Small intestine (tissue), 7 donors: ENCODE measurements around the gene TUFM. TPM values are rescaled to one million over a fixed set of nuclear protein-coding genes. Genes with fewer than 3 reads are reported as not detected.

Experiments
- DNase-seq, 2 donors: peaks; one replicate each; pipeline versions ENCODE4 v3.0.0 to v3.0.0-alpha.2; 2013
- FAIRE-seq: peaks from 2 replicates; lab custom pipeline; 2012; peaks lifted over from hg19 to GRCh38; lab: Jason Lieb, UNC
- H3K27ac ChIP-seq, 3 donors: one replicate each; pipeline ENCODE4 v1.5.1; 2013; ENCODE audit warnings: low read length in 2 of 3, mild to moderate bottlenecking in 2 of 3, control low read depth in 1 of 3, inconsistent platforms in 1 of 3, low read depth in 1 of 3, moderate library complexity in 1 of 3
- H3K27me3 ChIP-seq, 3 donors: one replicate each; pipeline ENCODE4 v1.6.1; 2013; ENCODE audit warnings: low read length in 3 of 3, inconsistent platforms in 1 of 3; ENCODE audit not compliant: control insufficient read depth in 3 of 3, insufficient read depth in 3 of 3
- H3K36me3 ChIP-seq, 3 donors: one replicate each; pipeline ENCODE4 v1.6.1; 2013; ENCODE audit warnings: low read length in 3 of 3, inconsistent platforms in 1 of 3, low read depth in 1 of 3, mild to moderate bottlenecking in 1 of 3, moderate library complexity in 1 of 3; ENCODE audit not compliant: control insufficient read depth in 3 of 3, insufficient read depth in 2 of 3
- H3K4me1 ChIP-seq, 3 donors: one replicate each; pipeline ENCODE4 v1.6.1; 2013; ENCODE audit warnings: low read length in 2 of 3, inconsistent platforms in 1 of 3, low read depth in 1 of 3, mild to moderate bottlenecking in 1 of 3, moderate library complexity in 1 of 3; ENCODE audit not compliant: control insufficient read depth in 3 of 3, insufficient read depth in 2 of 3
- H3K4me3 ChIP-seq, 3 donors: one replicate each; pipeline ENCODE4 v1.5.1; 2013; ENCODE audit warnings: low read length in 3 of 3, control low read depth in 1 of 3, inconsistent platforms in 1 of 3, low read depth in 1 of 3, mild to moderate bottlenecking in 1 of 3, moderate library complexity in 1 of 3
- H3K9me3 ChIP-seq, 2 donors: one replicate each; pipeline ENCODE4 v1.6.1; 2013; ENCODE audit warnings: low read depth in 1 of 2, low read length in 1 of 2; ENCODE audit not compliant: control insufficient read depth in 2 of 2, insufficient read depth in 1 of 2
- WGBS, 3 donors: extraction: QIAGEN DNeasy Blood & Tissue Kit; methylation state at CpG; one replicate each; pipeline ENCODE4 v1.1.7; 2013; 5-methylcytosine and 5-hydroxymethylcytosine counted together
- polyA plus RNA-seq, 4 donors: library from polyadenylated mRNA; stranded (reverse) in 3 of 4; unstranded in 1 of 4; fragments of 200-250 nt in 3 of 4; fragments of 120-200 nt in 1 of 4; gene quantifications; one replicate each; pipeline versions ENCODE4 v1.2.1 to v1.2.3, GENCODE V29; 2013
- donor health status: healthy with polysubstance abuse.
- donor health status: control.
- donor health status: control.
- donor health status: Bipolar disorder and iron deficiency.
- donor health status: healthy.

TUFM gene
- polyA plus RNA-seq, 4 donors: 145 to 293 (median 212) TPM

DNA sequence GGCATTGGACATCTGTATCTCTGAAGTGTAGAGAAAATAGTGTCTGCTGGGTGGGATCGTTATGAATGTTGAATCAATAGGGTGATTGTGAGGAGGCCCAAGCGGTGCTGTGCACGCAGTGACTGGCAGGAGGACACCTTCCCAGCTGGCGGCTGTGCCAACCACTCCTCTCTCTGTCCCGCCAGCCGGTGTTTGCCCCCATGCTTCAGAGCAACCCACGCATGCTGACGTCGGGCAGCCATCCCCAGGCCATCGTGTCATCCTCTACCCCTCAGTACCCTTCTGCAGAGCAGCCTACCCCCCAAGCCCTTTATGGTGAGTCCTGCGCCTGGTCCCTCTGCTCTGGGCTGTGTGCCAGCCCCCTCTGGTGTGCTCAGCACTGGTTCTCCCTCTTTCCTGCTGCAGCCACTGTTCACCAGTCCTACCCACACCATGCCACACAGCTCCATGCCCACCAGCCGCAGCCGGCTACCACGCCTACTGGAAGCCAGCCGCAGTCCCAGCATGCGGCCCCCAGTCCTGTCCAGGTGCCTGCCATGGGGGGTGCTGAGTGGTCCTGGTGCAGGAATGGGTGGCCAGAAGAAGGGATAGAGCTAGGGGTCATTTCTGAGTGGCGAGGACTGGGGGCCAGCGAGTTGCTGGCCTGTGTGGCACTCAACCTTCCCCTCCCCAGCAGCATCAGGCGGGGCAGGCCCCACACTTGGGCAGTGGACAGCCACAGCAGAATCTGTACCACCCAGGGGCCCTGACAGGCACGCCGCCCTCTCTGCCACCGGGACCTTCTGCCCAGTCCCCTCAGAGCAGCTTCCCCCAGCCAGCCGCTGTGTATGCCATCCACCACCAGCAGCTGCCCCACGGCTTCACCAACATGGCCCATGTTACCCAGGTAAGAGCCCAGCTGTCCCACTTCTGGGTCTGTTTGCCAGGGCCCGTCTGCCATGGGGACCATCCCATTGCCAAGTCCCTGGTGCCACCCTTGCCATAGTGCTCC is 11.0 kb downstream of the TUFM start:
- 91 to 95% (median 95%) methylated on average over 21 to 25 of the region's 25 CpGs for WGBS, 3 donors
- no peak overlapping the region for H3K27ac ChIP-seq
- H3K9me3 ChIP-seq: no peaks in the 10 kb centered on the region
- H3K27me3 ChIP-seq: no peaks in the 10 kb centered on the region
- H3K4me1 ChIP-seq: no peaks in the 10 kb centered on the region
- DNase-seq (no peak), FAIRE-seq (no peak)
- peaks cover 42 to 81% (median 46%) of the 10 kb centered on the region in 3 donors for H3K36me3 ChIP-seq
- no peak overlapping the region for H3K4me3 ChIP-seq

GRCh38 chr16:28834349-28834748 is 11.8 kb downstream of the TUFM start:
- no peak overlapping the region for H3K4me3 ChIP-seq
- peaks cover 43 to 87% (median 52%) of the 10 kb centered on the region in 3 donors for H3K36me3 ChIP-seq
- H3K27me3 ChIP-seq: no peaks in the 10 kb centered on the region
- no peaks in the 10 kb centered on the region for H3K9me3 ChIP-seq
- DNase-seq (no peak), FAIRE-seq (no peak)
- H3K4me1 ChIP-seq: no peaks in the 10 kb centered on the region
- no peak overlapping the region for H3K27ac ChIP-seq
- 89 to 100% (median 98%) methylated on average over 6 to 14 of the region's 14 CpGs for WGBS, 3 donors

DNA sequence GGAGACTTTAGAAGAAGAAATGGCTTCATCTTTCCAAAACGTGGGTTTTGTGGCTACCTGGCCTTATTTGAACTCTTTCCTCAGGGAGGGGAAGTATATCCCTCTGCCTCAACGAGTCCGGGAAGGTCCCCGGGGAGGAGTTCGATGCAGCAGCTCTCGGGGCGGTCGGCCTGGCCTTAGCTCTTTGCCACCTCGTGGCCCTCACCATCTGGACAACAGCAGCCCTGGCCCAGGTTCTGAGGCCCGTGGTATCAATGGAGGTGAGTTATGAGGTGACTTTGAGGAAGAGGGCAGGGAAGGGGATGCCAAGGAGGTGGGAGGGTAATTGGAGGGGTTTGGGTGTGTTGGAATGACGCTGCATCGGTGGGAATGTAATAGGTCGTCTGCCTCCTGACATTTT is 15.6 kb downstream of the TUFM start:
- Histone ChIP-seq H3K36me3 (peaks cover 31 to 88% (median 53%) of the 10 kb centered on the region in 3 donors), H3K27ac (no peak overlapping the region), H3K4me1 (peaks cover 0 to 2% (median 0%) of the 10 kb centered on the region in 3 donors), H3K4me3 (no peak overlapping the region), H3K9me3 (no peaks in the 10 kb centered on the region), H3K27me3 (no peaks in the 10 kb centered on the region)
- FAIRE-seq (no peak), DNase-seq (no peak)
- 89 to 91% (median 90%) methylated on average over 13 of the region's 13 CpGs for WGBS, 3 donors

DNA sequence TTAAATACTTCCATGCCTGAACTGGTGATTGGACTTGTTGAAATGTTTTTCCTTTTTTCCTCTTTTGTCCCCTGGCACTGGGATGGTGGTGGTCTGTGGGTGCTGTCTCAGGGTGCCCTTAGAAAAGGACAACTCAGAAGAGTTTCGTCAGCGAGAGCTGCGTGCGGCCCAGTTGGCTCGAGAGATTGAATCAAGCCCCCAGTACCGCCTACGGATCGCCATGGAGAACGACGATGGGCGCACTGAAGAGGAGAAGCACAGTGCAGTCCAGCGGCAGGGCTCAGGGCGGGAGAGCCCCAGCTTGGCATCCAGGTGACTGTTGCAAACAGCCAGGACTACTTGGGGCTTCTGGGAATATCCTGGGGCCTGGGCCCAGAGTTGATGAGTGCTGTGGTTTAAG is 16.4 kb downstream of the TUFM start:
- WGBS, 3 donors: 95 to 96% (median 96%) methylated on average over 13 of the region's 13 CpGs
- peaks cover 23 to 87% (median 51%) of the 10 kb centered on the region in 3 donors for H3K36me3 ChIP-seq
- peaks cover 0 to 10% (median 0%) of the 10 kb centered on the region in 3 donors for H3K4me1 ChIP-seq
- no peaks in the 10 kb centered on the region for H3K27me3 ChIP-seq
- FAIRE-seq (no peak), DNase-seq (no peak)
- no peak overlapping the region for H3K27ac ChIP-seq
- H3K4me3 ChIP-seq: no peak overlapping the region
- H3K9me3 ChIP-seq: no peaks in the 10 kb centered on the region

DNA sequence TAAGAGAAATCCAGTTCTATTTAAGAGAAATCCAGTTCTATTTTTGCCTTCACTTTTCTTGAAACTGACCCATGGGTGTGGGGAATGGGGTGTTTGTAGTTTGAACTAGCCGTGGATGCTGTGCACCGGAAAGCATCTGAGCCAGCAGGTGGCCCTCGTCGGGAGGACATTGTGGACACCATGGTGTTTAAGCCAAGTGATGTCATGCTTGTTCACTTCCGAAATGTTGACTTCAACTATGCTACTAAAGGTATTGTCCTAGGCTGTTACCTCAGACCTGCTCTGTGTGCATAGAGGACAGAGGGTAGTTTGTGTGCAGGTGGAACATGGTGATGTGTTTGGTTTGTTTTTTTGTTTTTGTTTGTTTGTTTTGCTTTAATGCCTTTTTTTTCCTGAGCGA is 20.0 kb downstream of the TUFM start:
- Histone ChIP-seq H3K27me3 (no peaks in the 10 kb centered on the region), H3K36me3 (peaks cover 4 to 59% (median 28%) of the 10 kb centered on the region in 3 donors), H3K4me3 (no peak overlapping the region), H3K9me3 (peaks cover 0 to under 1% of the 10 kb centered on the region in 2 donors), H3K4me1 (peaks cover 0 to 15% (median 0%) of the 10 kb centered on the region in 3 donors), H3K27ac (no peak overlapping the region)
- WGBS, 3 donors: 59 to 73% (median 64%) methylated on average over 6 of the region's 6 CpGs
- FAIRE-seq (no peak), DNase-seq (no peak)

GRCh38 chr16:28824717-28824973 is 21.5 kb downstream of the TUFM start:
- FAIRE-seq (no peak), DNase-seq (no peak)
- H3K4me1 ChIP-seq: peaks cover 0 to 15% (median 2%) of the 10 kb centered on the region in 3 donors
- H3K27me3 ChIP-seq: no peaks in the 10 kb centered on the region
- peak overlapping the region; percentile 67 to 100 (median 99) for H3K4me3 ChIP-seq
- peak overlapping the region; percentile 96 to 100 (median 98) for H3K27ac ChIP-seq
- H3K36me3 ChIP-seq: peaks cover 0 to 53% (median 17%) of the 10 kb centered on the region in 3 donors
- 26 to 32% (median 27%) methylated on average over 5 of the region's 5 CpGs for WGBS, 3 donors
- H3K9me3 ChIP-seq: peaks cover 0 to 12% of the 10 kb centered on the region in 2 donors

- Histone ChIP-seq H3K9me3 (peaks cover 0 to 15% of the 10 kb centered on the region in 2 donors), H3K4me1 (peaks cover 0 to 15% (median 2%) of the 10 kb centered on the region in 3 donors), H3K4me3 (peak overlapping the region; percentile 67 to 100 (median 99)), H3K36me3 (peaks cover 0 to 50% (median 15%) of the 10 kb centered on the region in 3 donors), H3K27ac (peak overlapping the region; percentile 96 to 100 (median 98)), H3K27me3 (no peaks in the 10 kb centered on the region)
- no peak for FAIRE-seq
- DNase-seq: peak; percentile 90 to 98
- 0% methylated on average over 52 to 60 of the region's 60 CpGs for WGBS, 3 donors
These were observed 22.1 kb downstream of the TUFM start for GRCh38 chr16:28823873-28824716.

DNA sequence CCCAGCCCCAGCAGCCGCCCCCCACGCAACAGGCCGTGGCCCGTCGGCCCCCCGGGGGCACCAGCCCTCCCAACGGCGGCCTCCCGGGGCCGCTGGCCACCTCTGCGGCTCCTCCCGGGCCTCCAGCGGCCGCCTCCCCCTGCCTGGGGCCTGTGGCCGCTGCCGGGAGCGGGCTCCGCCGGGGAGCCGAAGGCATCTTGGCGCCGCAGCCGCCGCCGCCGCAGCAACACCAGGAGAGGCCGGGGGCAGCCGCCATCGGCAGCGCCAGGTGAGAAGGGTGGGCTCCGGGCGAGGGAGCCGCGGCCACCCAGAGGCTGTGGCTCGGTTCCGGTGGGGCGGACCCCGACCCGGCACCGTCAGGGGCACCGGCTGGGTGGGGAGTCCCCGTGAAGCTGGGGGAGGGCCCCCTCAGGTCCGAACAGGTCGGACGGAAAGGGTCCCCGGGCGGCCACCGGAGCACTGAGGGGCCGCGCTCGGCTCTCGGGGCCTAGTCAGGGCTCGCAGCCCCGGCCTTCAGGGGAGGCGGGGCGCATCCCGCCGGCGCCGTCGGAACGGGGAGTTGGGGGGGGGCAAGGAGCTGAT is 22.8 kb downstream of the TUFM start:
- 0 to 1% (median 1%) methylated on average over 25 to 62 of the region's 62 CpGs for WGBS, 3 donors
- peaks cover 0 to 44% (median 15%) of the 10 kb centered on the region in 3 donors for H3K36me3 ChIP-seq
- peaks cover 0 to 15% of the 10 kb centered on the region in 2 donors for H3K9me3 ChIP-seq
- peak overlapping the region; percentile 96 to 100 (median 98) for H3K27ac ChIP-seq
- DNase-seq (no peak), FAIRE-seq (no peak)
- H3K4me3 ChIP-seq: peak overlapping the region; percentile 67 to 100 (median 99)
- no peaks in the 10 kb centered on the region for H3K27me3 ChIP-seq
- H3K4me1 ChIP-seq: peaks cover 0 to 15% (median 2%) of the 10 kb centered on the region in 3 donors
